A549 (cell line): ENCODE data around the gene NUP210. TPM values are rescaled to one million over a fixed set of nuclear protein-coding genes. Genes with fewer than 3 reads are reported as not detected.

Experiments used
- POLR2AphosphoS2 ChIP-seq: conservative IDR thresholded peaks from 2 replicates; pipeline ENCODE4 v1.6.1; 2012; ENCODE audit warnings: low read length, improper control_type of control experiment, inconsistent platforms
- polyA plus RNA-seq, 4 experiments: library from polyadenylated mRNA; depleted of rRNA in 3 of 4; stranded (reverse); fragments of >200 nt; fragmentation: RNase III in 1 of 4; extraction: RNeasy Plus Mini Kit Qiagen cat#74134 plus additional on column Dnase treatment in 1 of 4; gene quantifications; 2 replicates in 3 of 4; 3 replicates in 1 of 4; pipeline ENCODE4 v1.2.3, GENCODE V29; 2011 to 2017
- small RNA-seq, 6 experiments: library from RNA; depleted of rRNA; stranded (forward); fragments of <200 nt; gene quantifications; one replicate each; pipeline ENCODE3, GENCODE V24; 2012
- TF ChIP-seq, protein P1 (sequence below): IDR thresholded peaks from 2 replicates; pipeline ENCODE4 v1.6.1; 2012
- TF ChIP-seq, protein P2 (sequence below): IDR thresholded peaks from 2 replicates; pipeline ENCODE4 v1.6.1; 2012
- TF ChIP-seq, protein P3 (sequence below): fragments of >200 bp; sonication (Bioruptor Twin); formaldehyde crosslinking; IDR thresholded peaks from 2 replicates; pipeline ENCODE4 v1.6.1; 2016

NUP210 gene
- polyA plus RNA-seq, 2 of the 4 experiments (the other 2 are of a cell fraction): 25.7 to 28.1 TPM

DNA sequence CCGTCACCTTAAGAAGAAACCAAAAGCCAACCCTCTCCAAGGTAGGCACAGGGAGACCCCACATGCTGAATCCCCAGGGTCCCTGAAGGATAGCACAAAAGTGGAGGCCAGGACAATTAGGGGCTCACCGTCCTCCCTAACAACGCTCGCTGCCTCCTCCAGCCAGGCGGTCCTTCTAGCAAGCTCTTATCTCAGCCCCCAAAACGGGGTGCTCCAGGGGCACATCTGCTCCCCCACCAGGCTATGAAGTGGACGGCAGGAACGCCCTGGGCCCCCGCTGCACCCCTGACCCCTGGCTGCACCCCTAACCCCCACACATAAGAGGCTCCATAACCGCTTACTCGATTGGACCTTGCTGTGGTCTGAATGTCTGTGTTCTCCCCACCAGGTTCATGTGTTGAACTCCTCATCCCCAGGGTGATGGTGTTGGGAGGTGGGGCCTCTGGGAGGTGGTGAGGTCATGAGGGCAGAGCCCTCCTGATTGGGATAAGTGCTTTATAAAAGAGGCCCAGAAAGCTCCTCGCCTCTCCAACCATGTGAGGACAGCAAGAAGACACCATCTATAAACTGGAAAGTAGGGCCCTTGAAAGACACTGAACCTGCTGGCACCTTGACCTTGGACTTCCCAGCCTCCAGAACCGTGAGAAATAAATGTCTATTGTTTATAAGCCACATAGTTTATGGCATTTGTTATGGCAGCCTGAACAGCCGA, 153.3 kb downstream of the NUP210 start (continued):
- TF ChIP-seq, protein P1, sequence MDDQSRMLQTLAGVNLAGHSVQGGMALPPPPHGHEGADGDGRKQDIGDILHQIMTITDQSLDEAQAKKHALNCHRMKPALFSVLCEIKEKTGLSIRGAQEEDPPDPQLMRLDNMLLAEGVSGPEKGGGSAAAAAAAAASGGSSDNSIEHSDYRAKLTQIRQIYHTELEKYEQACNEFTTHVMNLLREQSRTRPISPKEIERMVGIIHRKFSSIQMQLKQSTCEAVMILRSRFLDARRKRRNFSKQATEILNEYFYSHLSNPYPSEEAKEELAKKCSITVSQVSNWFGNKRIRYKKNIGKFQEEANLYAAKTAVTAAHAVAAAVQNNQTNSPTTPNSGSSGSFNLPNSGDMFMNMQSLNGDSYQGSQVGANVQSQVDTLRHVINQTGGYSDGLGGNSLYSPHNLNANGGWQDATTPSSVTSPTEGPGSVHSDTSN: no peak
- TF ChIP-seq POLR2AphosphoS2: no peak
- TF ChIP-seq, protein P2, sequence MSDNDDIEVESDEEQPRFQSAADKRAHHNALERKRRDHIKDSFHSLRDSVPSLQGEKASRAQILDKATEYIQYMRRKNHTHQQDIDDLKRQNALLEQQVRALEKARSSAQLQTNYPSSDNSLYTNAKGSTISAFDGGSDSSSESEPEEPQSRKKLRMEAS: no peak
- TF ChIP-seq, protein P3, sequence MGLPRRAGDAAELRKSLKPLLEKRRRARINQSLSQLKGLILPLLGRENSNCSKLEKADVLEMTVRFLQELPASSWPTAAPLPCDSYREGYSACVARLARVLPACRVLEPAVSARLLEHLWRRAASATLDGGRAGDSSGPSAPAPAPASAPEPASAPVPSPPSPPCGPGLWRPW: no peak

Small RNAs within 50 kb of the gene (small RNA-seq; reads per million reads assigned to genes)
- 0 reads per million in 6 experiments for gene AC027124.2

Other genes starting within 250 kb of the NUP210 start
- 5.6 and 5.8 TPM in 2 replicates for gene HDAC11, start 60.0 kb upstream of the NUP210 start, polyA plus RNA-seq (2011; rRNA removed)
- gene HDAC11, start 60.0 kb upstream of the NUP210 start, polyA plus RNA-seq (2017; fragmentation: RNase III; extraction: RNeasy Plus Mini Kit Qiagen cat#74134 plus additional on column Dnase treatment): 8.4 to 11.3 TPM (median 9.2 TPM) in 3 replicates
- gene FBLN2, start 128.8 kb upstream of the NUP210 start, polyA plus RNA-seq (2011; rRNA removed): 1.1 and 1.3 TPM in 2 replicates
- 1.6 to 2.7 TPM (median 2.6 TPM) in 3 replicates for gene FBLN2, start 128.8 kb upstream of the NUP210 start, polyA plus RNA-seq (2017; fragmentation: RNase III; extraction: RNeasy Plus Mini Kit Qiagen cat#74134 plus additional on column Dnase treatment)